ENCODE results near the gene KIAA0586. TPM values are rescaled to one million over a fixed set of nuclear protein-coding genes. Genes with fewer than 3 reads are reported as not detected.

The KIAA0586 gene
- total and polyA plus RNA-seq, 2 of the 13 experiments (the other 11 are each of a cell fraction or from before 2014, with no cell fraction given) = 12.6 to 25.2 TPM

- Histone ChIP-seq H4K20me1 (ENCODE audit: insufficient read depth, low read length) (no peaks in the 10 kb centered on the region), H3K27ac (ENCODE audit: extremely low read length, insufficient read depth, low read length) (no peak overlapping the region), H3K4me3 (replicated peaks in 1 of 3; ENCODE audit: insufficient read depth in 1 of 3, low read depth in 2 of 3, low read length in 3 of 3) (no peak overlapping the region), H3K9ac (ENCODE audit: insufficient read depth, low read depth, low read length) (no peak overlapping the region), H3K9me3 (ENCODE audit: low read length) (no peaks in the 10 kb centered on the region), H2AFZ (ENCODE audit: low read length) (no peak overlapping the region), H3K4me2 (ENCODE audit: low read depth, low read length) (no peak overlapping the region), H3K4me1 (ENCODE audit: insufficient read depth, low read length) (peaks cover 6% of the 10 kb centered on the region; the same call in 1 of the 2 replicates), H3K36me3 (replicated peaks in 1 of 2; ENCODE audit: control insufficient read depth in 1 of 2, insufficient read depth in 2 of 2, low read length in 2 of 2) (peaks cover 18 to 46% of the 10 kb centered on the region in 2 experiments; a peak in 4 of 5 replicates), H3K79me2 (ENCODE audit: insufficient read depth, low read length) (no peaks in the 10 kb centered on the region), H3K27me3 (ENCODE audit: control insufficient read depth in 1 of 2, insufficient read depth in 2 of 2, low read length in 2 of 2) (no peaks in the 10 kb centered on the region)
- TF ChIP-seq MIXL1 (CRISPR knock-in tag; IDR thresholded peaks at IDR 0.05) (no peak), MEIS2 (CRISPR knock-in tag; IDR thresholded peaks at IDR 0.05) (no peak)
- ChIA-PET CTCF (ENCODE audit: low intra/inter-chr PET ratio, low total read pairs) (no interaction called here), POLR2A (no interaction called here)
- FAIRE-seq = no peak
- BruUV-seq (replicated peaks) = no TSS peak
- WGBS (ENCODE audit: low lambda C conversion rate) = 97% methylated on average over 8 of the region's 8 CpGs
- ATAC-seq = no peak
- intact Hi-C loops (cut with micrococcal nuclease; ENCODE audit: unreplicated experiment) = no loop called here
- in situ Hi-C loops (cut with HindIII; ENCODE audit: extremely low pct_ligation_motif_present, low pct_unique_long_range_greater_than_20kb) = no loop called here
- DNase-seq (ENCODE audit: low spot score) = no peak
Observed at GRCh38 chr14:58464652-58465051, 37.1 kb downstream of the KIAA0586 start.

DNA sequence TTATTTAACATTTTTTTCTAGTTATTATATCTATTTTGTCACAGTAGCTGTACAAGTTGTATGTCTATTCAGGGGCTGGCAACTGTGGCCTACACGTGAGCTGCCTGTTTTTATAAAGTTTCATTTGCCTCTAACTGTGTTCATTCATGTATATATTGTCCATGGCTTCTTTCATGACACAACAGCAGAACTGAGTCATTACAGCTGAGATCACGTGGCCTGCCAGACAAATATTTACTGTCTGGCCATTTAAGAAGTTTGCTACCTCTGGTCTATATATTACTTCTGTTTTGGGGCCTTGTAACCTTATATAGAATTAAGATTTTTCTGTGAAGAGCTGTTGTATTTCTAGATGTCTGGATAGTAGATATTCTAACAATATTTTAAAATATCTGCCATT, 37.9 kb downstream of the KIAA0586 start:
- intact Hi-C loops (cut with micrococcal nuclease; ENCODE audit: unreplicated experiment) = no loop called here
- Histone ChIP-seq H3K4me1 (ENCODE audit: insufficient read depth, low read length) (peaks cover 6% of the 10 kb centered on the region; the same call in 1 of the 2 replicates), H3K27me3 (ENCODE audit: control insufficient read depth in 1 of 2, insufficient read depth in 2 of 2, low read length in 2 of 2) (no peaks in the 10 kb centered on the region), H3K4me2 (ENCODE audit: low read depth, low read length) (no peak overlapping the region), H3K27ac (ENCODE audit: extremely low read length, insufficient read depth, low read length) (no peak overlapping the region), H3K4me3 (replicated peaks in 1 of 3; ENCODE audit: insufficient read depth in 1 of 3, low read depth in 2 of 3, low read length in 3 of 3) (no peak overlapping the region), H3K9ac (ENCODE audit: insufficient read depth, low read depth, low read length) (no peak overlapping the region), H4K20me1 (ENCODE audit: insufficient read depth, low read length) (no peaks in the 10 kb centered on the region), H3K36me3 (replicated peaks in 1 of 2; ENCODE audit: control insufficient read depth in 1 of 2, insufficient read depth in 2 of 2, low read length in 2 of 2) (peaks cover 18 to 46% of the 10 kb centered on the region in 2 experiments; a peak in 4 of 5 replicates), H3K9me3 (ENCODE audit: low read length) (no peaks in the 10 kb centered on the region), H2AFZ (ENCODE audit: low read length) (no peak overlapping the region), H3K79me2 (ENCODE audit: insufficient read depth, low read length) (no peaks in the 10 kb centered on the region)
- ATAC-seq (no peak; the same call in 2 of the 3 replicates), DNase-seq (ENCODE audit: low spot score) (peak; percentile 32), FAIRE-seq (no peak)
- CTCF ChIA-PET (ENCODE audit: low intra/inter-chr PET ratio, low total read pairs) = no interaction called here
- in situ Hi-C loops (cut with HindIII; ENCODE audit: extremely low pct_ligation_motif_present, low pct_unique_long_range_greater_than_20kb) = no loop called here
- BruUV-seq (replicated peaks) = no TSS peak
- POLR2A ChIA-PET = no interaction called here
- 59% methylated on average over 2 of the region's 2 CpGs for WGBS (ENCODE audit: low lambda C conversion rate)
- no peak for TF ChIP-seq TRIM24 (CRISPR knock-in tag; IDR thresholded peaks at IDR 0.05)
- no peak for TF ChIP-seq ZNF329 (CRISPR knock-in tag; IDR thresholded peaks at IDR 0.05; ENCODE audit: low read depth)
- TF ChIP-seq FOSL2 (CRISPR knock-in tag; IDR thresholded peaks at IDR 0.05) = peak; percentile 67
- TF ChIP-seq, protein P1, sequence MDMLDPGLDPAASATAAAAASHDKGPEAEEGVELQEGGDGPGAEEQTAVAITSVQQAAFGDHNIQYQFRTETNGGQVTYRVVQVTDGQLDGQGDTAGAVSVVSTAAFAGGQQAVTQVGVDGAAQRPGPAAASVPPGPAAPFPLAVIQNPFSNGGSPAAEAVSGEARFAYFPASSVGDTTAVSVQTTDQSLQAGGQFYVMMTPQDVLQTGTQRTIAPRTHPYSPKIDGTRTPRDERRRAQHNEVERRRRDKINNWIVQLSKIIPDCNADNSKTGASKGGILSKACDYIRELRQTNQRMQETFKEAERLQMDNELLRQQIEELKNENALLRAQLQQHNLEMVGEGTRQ (IDR thresholded peaks at IDR 0.05; ENCODE audit: low read depth, low read length) = 0 out of 2 replicates have a peak, but pooled peaks have one; percentile 25
- TF ChIP-seq, protein P1 (CRISPR knock-in tag; IDR thresholded peaks at IDR 0.05; ENCODE audit: borderline replicate concordance) = no peak; the same call in 1 of the 2 replicates
- TF ChIP-seq ZNF713 (CRISPR knock-in tag; IDR thresholded peaks at IDR 0.05) = no peak
- TF ChIP-seq ZNF619 (CRISPR knock-in tag; IDR thresholded peaks at IDR 0.05) = no peak
- 0 out of 2 replicates have a peak, but pooled peaks have one; percentile 22 for TF ChIP-seq SAP130 (CRISPR knock-in tag; IDR thresholded peaks at IDR 0.05; ENCODE audit: low read depth)
- no peak for TF ChIP-seq ONECUT2 (CRISPR knock-in tag; IDR thresholded peaks at IDR 0.05)
- TF ChIP-seq ZNF510 (CRISPR knock-in tag; IDR thresholded peaks at IDR 0.05; ENCODE audit: low read depth) = no peak

Measured in HepG2 (cell line).